ENCODE results near the gene CCDC74A.
"Not testable (repeated sequence)": the region's sequence is repeated elsewhere in the genome, so short reads cannot be mapped to it uniquely, and the experiment has no call there.

- not testable (repeated sequence) for TF ChIP-seq PPARA (CRISPR knock-in tag; IDR thresholded peaks at IDR 0.05; ENCODE audit: borderline replicate concordance); ISL1 (CRISPR knock-in tag; IDR thresholded peaks at IDR 0.05); CREB5 (CRISPR knock-in tag; IDR thresholded peaks at IDR 0.05; ENCODE audit: low read depth); ZFP30 (CRISPR knock-in tag; IDR thresholded peaks at IDR 0.05); TOX (CRISPR knock-in tag; IDR thresholded peaks at IDR 0.05; ENCODE audit: borderline replicate concordance); ZNF565 (CRISPR knock-in tag; conservative IDR thresholded peaks at IDR 0.05; ENCODE audit: low read depth); GLIS3 (CRISPR knock-in tag; IDR thresholded peaks at IDR 0.05); PATZ1 (CRISPR knock-in tag; IDR thresholded peaks at IDR 0.05; ENCODE audit: borderline replicate concordance); RARB (CRISPR knock-in tag; IDR thresholded peaks at IDR 0.05)
Observed at GRCh38 chr2:131478074-131478849, 49.4 kb upstream of the CCDC74A start.
